Trophoblast cell (in vitro differentiated cells and primary cell): ENCODE measurements around the gene TPM2.

Experiments used
- DNase-seq, 2 donors: peaks; one replicate each; pipeline ENCODE4 v3.0.0-alpha.2; 2016
- H2AFZ ChIP-seq: 2 replicates; pipeline ENCODE4 v1.6.1; 2013; ENCODE audit warnings: low read length, moderate library complexity, mild to moderate bottlenecking; ENCODE audit not compliant: insufficient read depth, poor library complexity
- H2AK5ac ChIP-seq: 2 replicates; pipeline ENCODE4 v1.6.1; 2013; ENCODE audit warnings: mild to moderate bottlenecking, low read length
- H2BK120ac ChIP-seq: 2 replicates; pipeline ENCODE4 v1.6.1; 2013; ENCODE audit warnings: low read length, mild to moderate bottlenecking, moderate library complexity; ENCODE audit not compliant: insufficient read depth, poor library complexity
- H2BK12ac ChIP-seq: 2 replicates; pipeline ENCODE4 v1.6.1; 2013; ENCODE audit warnings: mild to moderate bottlenecking, low read length, moderate library complexity
- H2BK5ac ChIP-seq: 2 replicates; pipeline ENCODE4 v1.6.1; 2013; ENCODE audit warnings: low read length, low read depth, moderate library complexity, mild to moderate bottlenecking; ENCODE audit not compliant: poor library complexity
- H3K14ac ChIP-seq: 2 replicates; pipeline ENCODE4 v1.6.1; 2013; ENCODE audit warnings: mild to moderate bottlenecking, low read length
- H3K18ac ChIP-seq: 2 replicates; pipeline ENCODE4 v1.6.1; 2013; ENCODE audit warnings: mild to moderate bottlenecking, low read length
- H3K23ac ChIP-seq: 2 replicates; pipeline ENCODE4 v1.6.1; 2013; ENCODE audit warnings: low read length
- H3K27ac ChIP-seq: 2 replicates; pipeline ENCODE4 v1.5.1; 2013; ENCODE audit warnings: low read depth, mild to moderate bottlenecking, inconsistent platforms, low read length, moderate library complexity
- H3K27me3 ChIP-seq: 2 replicates; pipeline ENCODE4 v1.6.1; 2013; ENCODE audit warnings: inconsistent platforms, mild to moderate bottlenecking, low read length, moderate library complexity; ENCODE audit not compliant: insufficient read depth
- H3K36me3 ChIP-seq, 2 experiments: 1 replicate in 1 of 2; 2 replicates in 1 of 2; pipeline ENCODE4 v1.6.1; 2013; ENCODE audit warnings: low read length in 2 of 2, mild to moderate bottlenecking in 2 of 2, moderate library complexity in 1 of 2; ENCODE audit not compliant: insufficient read depth in 2 of 2, control insufficient read depth in 1 of 2
- H3K4ac ChIP-seq: 2 replicates; pipeline ENCODE4 v1.6.1; 2013; ENCODE audit warnings: low read depth, mild to moderate bottlenecking, low read length, moderate library complexity
- H3K4me1 ChIP-seq, 2 experiments: 1 replicate in 1 of 2; 2 replicates in 1 of 2; pipeline ENCODE4 v1.6.1; 2013; ENCODE audit warnings: low read length in 2 of 2, mild to moderate bottlenecking in 2 of 2, moderate library complexity in 1 of 2; ENCODE audit not compliant: insufficient read depth in 2 of 2, control insufficient read depth in 1 of 2
- H3K4me2 ChIP-seq: 2 replicates; pipeline ENCODE4 v1.6.1; 2013; ENCODE audit warnings: inconsistent platforms, mild to moderate bottlenecking, low read length, moderate library complexity
- H3K4me3 ChIP-seq: 2 replicates; pipeline ENCODE4 v1.5.1; 2013; ENCODE audit warnings: mild to moderate bottlenecking, low read depth, low read length, inconsistent platforms
- H3K79me1 ChIP-seq: one replicate; pipeline ENCODE4 v1.6.1; 2013; ENCODE audit warnings: low read length
- H3K79me2 ChIP-seq: 2 replicates; pipeline ENCODE4 v1.6.1; 2013; ENCODE audit warnings: low read length, mild to moderate bottlenecking; ENCODE audit not compliant: control insufficient read depth, insufficient read depth, poor library complexity
- H3K9ac ChIP-seq: 2 replicates; pipeline ENCODE4 v1.6.1; 2013; ENCODE audit warnings: mild to moderate bottlenecking, low read length
- H3K9me3 ChIP-seq: 2 replicates; pipeline ENCODE4 v1.6.1; 2013; ENCODE audit warnings: low read depth, mild to moderate bottlenecking, control low read depth, inconsistent platforms, low read length; ENCODE audit not compliant: insufficient read depth
- H4K12ac ChIP-seq: 2 replicates; pipeline ENCODE4 v1.6.1; 2013; ENCODE audit warnings: low read depth, mild to moderate bottlenecking, low read length, moderate library complexity
- H4K8ac ChIP-seq: 2 replicates; pipeline ENCODE4 v1.6.1; 2013; ENCODE audit warnings: low read depth, mild to moderate bottlenecking, low read length, moderate library complexity
- H4K91ac ChIP-seq: one replicate; pipeline ENCODE4 v1.6.1; 2013; ENCODE audit warnings: low read depth, mild to moderate bottlenecking, low read length, moderate library complexity
- WGBS: extraction: QIAGEN DNeasy Blood & Tissue Kit; methylation state at CpG from one replicate; pipeline ENCODE4 v1.1.7; 2013; ENCODE audit warnings: missing lambda C conversion rate; ENCODE audit not compliant: insufficient read length, insufficient coverage; ENCODE audit errors: extremely low coverage; 5-methylcytosine and 5-hydroxymethylcytosine counted together

Gene TPM2

DNA sequence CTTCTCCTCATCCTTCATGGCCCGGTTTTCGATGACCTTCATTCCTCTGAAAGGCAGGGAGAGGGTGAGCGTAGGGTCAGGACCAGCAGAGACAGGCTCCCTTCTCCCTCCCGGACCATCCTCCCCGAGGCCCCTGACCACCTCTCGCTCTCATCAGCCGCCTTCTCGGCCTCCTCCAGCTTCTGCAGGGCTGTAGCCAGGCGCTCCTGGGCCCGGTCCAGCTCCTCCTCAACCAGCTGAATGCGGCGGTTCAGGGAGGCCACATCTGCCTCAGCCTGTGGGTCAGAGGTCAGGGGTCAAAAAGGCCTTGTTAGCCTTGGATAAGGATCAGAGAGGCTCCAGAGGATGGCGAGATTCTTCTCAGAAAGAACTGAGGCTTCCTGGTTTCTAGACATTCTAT, 4.2 kb downstream of the TPM2 start:
- Histone ChIP-seq H3K79me1 (peaks cover 14% of the 10 kb centered on the region), H4K91ac (no peak overlapping the region), H2BK5ac (no peak overlapping the region), H3K23ac (no peak overlapping the region), H3K4ac (no peak overlapping the region), H3K4me3 (no peak overlapping the region), H3K79me2 (peaks cover 11% of the 10 kb centered on the region), H2BK120ac (no peak overlapping the region), H3K36me3 (peaks cover 40 to 50% of the 10 kb centered on the region in 2 experiments), H2AFZ (no peak overlapping the region), H4K8ac (no peak overlapping the region), H3K4me1 (peaks cover 16 to 24% of the 10 kb centered on the region in 2 experiments), H3K18ac (peak overlapping the region; percentile 27), H3K14ac (no peak overlapping the region), H3K4me2 (no peak overlapping the region), H3K9ac (no peak overlapping the region), H4K12ac (no peak overlapping the region), H3K9me3 (no peaks in the 10 kb centered on the region), H3K27me3 (no peaks in the 10 kb centered on the region), H2BK12ac (no peak overlapping the region), H2AK5ac (no peak overlapping the region), H3K27ac (no peak overlapping the region)
- no peak for DNase-seq
- WGBS = no CpG with 5 or more reads among the region's 13 CpGs

DNA sequence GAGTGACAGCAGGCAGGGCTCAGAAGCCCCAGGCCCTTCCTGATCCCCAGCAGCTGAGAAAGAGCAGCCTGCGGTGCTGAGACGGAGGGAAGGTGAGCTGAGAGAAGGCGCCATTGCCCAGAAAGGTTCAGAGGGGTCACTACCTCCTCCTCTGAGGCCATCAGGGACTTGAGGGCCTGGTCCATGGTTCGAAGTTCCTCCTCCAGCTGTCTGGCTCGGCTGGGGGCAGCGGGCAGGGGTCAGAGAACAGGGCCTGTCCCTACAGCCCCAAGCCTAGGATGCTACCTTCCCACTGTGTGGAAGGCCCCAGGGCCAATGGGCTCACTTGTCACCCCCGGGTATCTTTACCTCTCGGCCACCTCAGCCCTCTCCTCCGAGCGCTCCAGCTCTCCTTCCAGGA, 4.8 kb downstream of the TPM2 start:
- H2BK12ac ChIP-seq = no peak overlapping the region
- no peak overlapping the region for H3K4ac ChIP-seq
- peak overlapping the region; percentile 21 for H3K9ac ChIP-seq
- H3K4me1 ChIP-seq = peaks cover 16 to 24% of the 10 kb centered on the region in 2 experiments
- no peak overlapping the region for H3K4me2 ChIP-seq
- no peak overlapping the region for H4K12ac ChIP-seq
- no peak for DNase-seq
- no peak overlapping the region for H2AFZ ChIP-seq
- H3K9me3 ChIP-seq = no peaks in the 10 kb centered on the region
- no peak overlapping the region for H2AK5ac ChIP-seq
- H3K14ac ChIP-seq = no peak overlapping the region
- H3K27ac ChIP-seq = no peak overlapping the region
- H3K79me1 ChIP-seq = peaks cover 9% of the 10 kb centered on the region
- no peak overlapping the region for H3K4me3 ChIP-seq
- WGBS = no CpG with 5 or more reads among the region's 10 CpGs
- no peak overlapping the region for H4K91ac ChIP-seq
- no peak overlapping the region for H2BK120ac ChIP-seq
- no peak overlapping the region for H3K23ac ChIP-seq
- no peak overlapping the region for H2BK5ac ChIP-seq
- no peaks in the 10 kb centered on the region for H3K27me3 ChIP-seq
- H3K36me3 ChIP-seq = peaks cover 40 to 50% of the 10 kb centered on the region in 2 experiments
- H3K18ac ChIP-seq = no peak overlapping the region
- peaks cover 8% of the 10 kb centered on the region for H3K79me2 ChIP-seq
- H4K8ac ChIP-seq = no peak overlapping the region

DNA sequence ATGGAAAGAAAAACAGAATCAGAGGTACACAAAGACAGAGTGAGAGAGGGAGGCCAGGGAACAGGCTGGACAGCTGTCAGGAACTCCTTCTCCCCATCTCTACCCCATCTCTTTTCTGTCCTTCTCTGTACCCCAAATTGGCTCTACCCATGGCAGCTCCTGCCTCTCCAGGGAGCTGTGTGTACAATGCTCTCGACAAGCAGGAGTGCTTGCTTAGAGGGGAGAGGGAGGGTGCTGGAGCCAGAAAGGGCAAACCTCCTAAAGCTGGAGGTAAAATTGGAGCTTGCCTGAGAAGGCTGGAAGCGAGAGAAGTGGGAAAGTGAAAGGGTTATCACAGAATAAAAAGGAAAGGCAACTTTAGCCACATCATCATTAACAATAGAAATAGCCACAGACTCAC, 6.4 kb downstream of the TPM2 start:
- H2BK120ac ChIP-seq = no peak overlapping the region

DNA sequence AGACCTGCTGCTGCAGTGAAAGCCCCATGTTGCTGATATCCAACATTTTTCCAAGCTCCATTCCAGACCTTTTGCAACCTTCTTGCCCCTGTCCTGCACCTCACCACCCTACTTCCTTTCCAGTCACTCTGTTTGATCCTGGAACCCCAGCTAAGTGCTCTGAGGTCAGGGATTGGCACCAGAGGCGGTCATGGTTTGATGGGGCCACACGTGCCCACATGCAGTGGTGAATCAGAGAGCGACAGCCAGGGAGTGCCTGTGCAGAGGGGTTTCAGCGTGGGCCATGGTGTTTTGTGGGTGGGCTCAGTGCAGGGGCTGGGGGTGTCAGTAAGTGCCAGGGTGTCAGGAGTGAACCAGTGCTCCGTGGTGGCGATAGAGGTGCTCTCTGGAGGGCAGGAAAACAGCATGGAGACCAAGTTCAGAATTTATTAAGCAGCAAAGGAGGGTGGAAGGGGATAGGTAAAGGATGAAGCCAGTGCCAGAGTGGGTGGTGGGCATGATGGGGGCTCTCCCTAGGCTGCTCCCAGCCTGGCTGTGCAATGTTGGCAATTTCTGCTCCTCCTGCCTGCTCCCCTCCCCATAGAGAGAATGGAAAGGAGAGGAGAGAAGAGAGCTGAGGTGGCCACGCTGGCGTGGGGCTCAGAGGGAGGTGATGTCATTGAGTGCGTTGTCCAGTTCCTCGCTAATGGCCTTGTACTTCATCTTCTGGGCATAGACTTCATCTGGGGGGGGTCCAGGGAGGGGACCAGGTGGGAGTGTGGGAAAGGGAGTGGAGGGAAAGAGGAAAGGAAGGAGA, 7.0 kb downstream of the TPM2 start:
- Histone ChIP-seq H3K27me3 (no peaks in the 10 kb centered on the region), H3K9me3 (no peaks in the 10 kb centered on the region), H4K8ac (no peak overlapping the region), H4K12ac (no peak overlapping the region), H2AK5ac (no peak overlapping the region), H2BK120ac (no peak overlapping the region), H2BK12ac (no peak overlapping the region), H3K79me1 (no peaks in the 10 kb centered on the region), H3K4ac (no peak overlapping the region), H3K4me2 (no peak overlapping the region), H2BK5ac (no peak overlapping the region), H3K18ac (no peak overlapping the region), H2AFZ (no peak overlapping the region), H3K36me3 (peaks cover 36 to 46% of the 10 kb centered on the region in 2 experiments), H4K91ac (no peak overlapping the region), H3K23ac (no peak overlapping the region), H3K14ac (no peak overlapping the region), H3K9ac (no peak overlapping the region), H3K4me1 (peaks cover 3 to 4% of the 10 kb centered on the region in 2 experiments), H3K27ac (no peak overlapping the region), H3K79me2 (no peaks in the 10 kb centered on the region), H3K4me3 (no peak overlapping the region)
- WGBS = no CpG with 5 or more reads among the region's 10 CpGs
- DNase-seq = no peak

More for the DNA sequence above, 6.4 kb downstream of the TPM2 start:
- no peaks in the 10 kb centered on the region for H3K9me3 ChIP-seq
- H3K27ac ChIP-seq = no peak overlapping the region
- no peak overlapping the region for H3K4me3 ChIP-seq
- no peak overlapping the region for H3K18ac ChIP-seq
- no peak overlapping the region for H3K4ac ChIP-seq
- H3K14ac ChIP-seq = no peak overlapping the region
- no peak overlapping the region for H4K8ac ChIP-seq
- DNase-seq = no peak
- H3K4me2 ChIP-seq = no peak overlapping the region
- no peaks in the 10 kb centered on the region for H3K27me3 ChIP-seq
- H3K79me1 ChIP-seq = no peaks in the 10 kb centered on the region
- H4K12ac ChIP-seq = no peak overlapping the region
- H3K23ac ChIP-seq = no peak overlapping the region
- no peak overlapping the region for H2BK5ac ChIP-seq
- no CpG with 5 or more reads among the region's 2 CpGs for WGBS
- no peak overlapping the region for H2AK5ac ChIP-seq
- H4K91ac ChIP-seq = no peak overlapping the region
- H3K9ac ChIP-seq = no peak overlapping the region
- no peak overlapping the region for H2AFZ ChIP-seq
- peaks cover 40 to 50% of the 10 kb centered on the region in 2 experiments for H3K36me3 ChIP-seq
- H2BK12ac ChIP-seq = no peak overlapping the region
- H3K79me2 ChIP-seq = no peaks in the 10 kb centered on the region
- peaks cover 9 to 10% of the 10 kb centered on the region in 2 experiments for H3K4me1 ChIP-seq
